Activated CD8-positive, alpha-beta memory T cell treated with anti-CD3 and anti-CD28 coated beads for 36 hours (primary cell): ENCODE data around the gene SHOX. TPM values are rescaled to one million over a fixed set of nuclear protein-coding genes. Genes with fewer than 3 reads are reported as not detected.

Experiments used
- CTCF ChIA-PET: fragments of 350-600 bp; sonication (Branson Sonifier 250); formaldehyde crosslinking; loops from one replicate; lab custom pipeline; 2021; ENCODE audit warnings: antibody characterized with exemption; lab: Charles Lee
- POLR2A ChIA-PET: fragments of 350-600 bp; sonication (Branson Sonifier 250); formaldehyde crosslinking; loops from one replicate; lab custom pipeline; 2021; ENCODE audit warnings: antibody characterized with exemption; lab: Charles Lee
- total RNA-seq, 2 experiments: library from RNA; stranded (reverse); gene quantifications; one replicate each; pipeline ENCODE4 v1.2.3, GENCODE V29; 2021

SHOX gene
- total RNA-seq, 2 experiments from 2014 or later: not detected

DNA sequence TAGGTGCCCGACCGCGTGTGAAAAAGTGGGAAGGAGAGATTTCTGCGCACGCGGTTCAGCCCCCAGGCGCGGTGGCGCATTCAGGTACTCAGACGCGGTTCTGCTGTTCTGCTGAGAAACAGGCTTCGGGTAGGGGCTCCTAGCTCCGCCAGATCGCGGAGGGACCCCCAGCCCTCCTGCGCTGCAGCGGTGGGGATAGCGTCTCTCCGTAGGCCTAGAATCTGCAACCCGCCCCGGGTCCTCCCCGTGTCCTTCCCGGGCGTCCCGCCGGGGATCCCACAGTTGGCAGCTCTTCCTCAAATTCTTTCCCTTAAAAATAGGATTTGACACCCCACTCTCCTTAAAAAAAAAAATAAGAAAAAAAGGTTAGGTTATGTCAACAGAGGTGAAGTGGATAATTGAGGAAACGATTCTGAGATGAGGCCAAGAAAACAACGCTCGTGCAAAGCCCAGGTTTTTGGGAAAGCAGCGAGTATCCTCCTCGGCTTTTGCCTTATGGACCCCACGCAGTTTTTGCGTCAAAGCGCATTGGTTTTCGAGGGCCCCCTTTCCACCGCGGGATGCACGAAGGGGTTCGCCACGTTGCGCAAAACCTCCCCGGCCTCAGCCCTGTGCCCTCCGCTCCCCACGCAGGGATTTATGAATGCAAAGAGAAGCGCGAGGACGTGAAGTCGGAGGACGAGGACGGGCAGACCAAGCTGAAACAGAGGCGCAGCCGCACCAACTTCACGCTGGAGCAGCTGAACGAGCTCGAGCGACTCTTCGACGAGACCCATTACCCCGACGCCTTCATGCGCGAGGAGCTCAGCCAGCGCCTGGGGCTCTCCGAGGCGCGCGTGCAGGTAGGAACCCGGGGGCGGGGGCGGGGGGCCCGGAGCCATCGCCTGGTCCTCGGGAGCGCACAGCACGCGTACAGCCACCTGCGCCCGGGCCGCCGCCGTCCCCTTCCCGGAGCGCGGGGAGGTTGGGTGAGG is 3.7 kb downstream of the SHOX start:
- CTCF ChIA-PET: no interaction called here
- POLR2A ChIA-PET: no interaction called here

DNA sequence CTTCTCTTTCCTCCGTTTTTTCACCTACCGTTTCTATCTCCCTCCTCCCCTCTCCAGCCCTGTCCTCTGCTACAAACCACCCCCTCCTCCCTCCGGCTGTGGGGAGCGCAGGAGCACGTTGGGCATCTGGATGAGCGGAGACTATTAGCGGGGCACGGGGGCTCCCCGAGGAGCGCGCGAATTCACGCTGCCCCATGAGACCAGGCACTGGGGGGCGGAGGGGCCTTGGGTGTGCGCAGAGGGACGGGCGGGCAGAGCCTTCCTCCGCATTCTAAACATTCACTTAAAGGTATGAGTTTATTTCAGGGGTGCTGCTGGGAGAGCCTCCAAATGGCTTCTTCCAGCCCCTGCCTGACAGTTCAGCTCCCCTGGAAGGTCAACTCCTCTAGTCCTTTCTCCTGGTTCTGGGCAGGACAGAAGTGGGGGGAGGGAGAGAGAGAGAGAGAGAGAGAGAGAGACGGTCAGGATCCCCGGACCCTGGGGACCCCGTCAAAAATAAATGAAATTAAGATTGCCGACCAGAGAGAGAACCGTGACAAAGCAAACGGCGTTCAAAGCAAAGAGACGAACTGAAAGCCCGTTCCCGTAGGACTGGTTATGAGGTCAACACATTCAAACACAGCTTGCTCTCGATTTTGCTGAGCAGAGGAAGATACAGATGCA is 5.0 kb downstream of the SHOX start:
- ChIA-PET POLR2A (no interaction called here), CTCF (no interaction called here)

DNA sequence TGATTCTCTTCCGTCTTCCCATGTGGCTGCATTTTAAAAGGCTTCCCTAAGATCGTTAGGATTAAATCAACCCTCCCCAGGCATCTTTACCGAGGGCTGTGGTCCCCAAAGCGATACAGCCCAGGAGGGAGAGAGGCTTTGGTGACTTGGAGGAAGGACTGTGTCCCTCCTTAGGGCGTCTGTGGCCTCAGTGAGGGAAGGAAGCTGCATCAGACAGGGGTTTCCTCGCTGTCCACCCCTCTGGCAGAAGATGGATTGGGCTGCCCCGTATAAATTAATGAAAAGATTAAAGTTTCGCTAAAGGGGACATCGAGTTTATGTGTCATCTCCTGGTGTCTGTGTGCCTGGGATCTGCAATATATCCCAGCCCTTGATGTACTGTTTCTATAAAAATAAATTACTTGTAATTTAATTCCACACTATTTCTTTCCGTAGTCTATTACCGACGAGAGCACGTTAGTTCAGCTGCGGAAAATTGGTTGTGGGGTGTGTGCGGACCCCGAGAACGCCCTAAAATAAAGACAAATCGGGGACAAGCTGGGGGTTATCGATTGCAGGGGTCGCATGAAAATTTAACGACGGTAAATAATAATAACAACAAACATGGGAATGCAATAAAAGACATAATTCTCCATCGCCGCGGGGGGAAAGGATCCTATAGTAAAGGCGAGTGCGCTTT is 6.5 kb downstream of the SHOX start:
- ChIA-PET CTCF (no interaction called here), POLR2A (no interaction called here)

DNA sequence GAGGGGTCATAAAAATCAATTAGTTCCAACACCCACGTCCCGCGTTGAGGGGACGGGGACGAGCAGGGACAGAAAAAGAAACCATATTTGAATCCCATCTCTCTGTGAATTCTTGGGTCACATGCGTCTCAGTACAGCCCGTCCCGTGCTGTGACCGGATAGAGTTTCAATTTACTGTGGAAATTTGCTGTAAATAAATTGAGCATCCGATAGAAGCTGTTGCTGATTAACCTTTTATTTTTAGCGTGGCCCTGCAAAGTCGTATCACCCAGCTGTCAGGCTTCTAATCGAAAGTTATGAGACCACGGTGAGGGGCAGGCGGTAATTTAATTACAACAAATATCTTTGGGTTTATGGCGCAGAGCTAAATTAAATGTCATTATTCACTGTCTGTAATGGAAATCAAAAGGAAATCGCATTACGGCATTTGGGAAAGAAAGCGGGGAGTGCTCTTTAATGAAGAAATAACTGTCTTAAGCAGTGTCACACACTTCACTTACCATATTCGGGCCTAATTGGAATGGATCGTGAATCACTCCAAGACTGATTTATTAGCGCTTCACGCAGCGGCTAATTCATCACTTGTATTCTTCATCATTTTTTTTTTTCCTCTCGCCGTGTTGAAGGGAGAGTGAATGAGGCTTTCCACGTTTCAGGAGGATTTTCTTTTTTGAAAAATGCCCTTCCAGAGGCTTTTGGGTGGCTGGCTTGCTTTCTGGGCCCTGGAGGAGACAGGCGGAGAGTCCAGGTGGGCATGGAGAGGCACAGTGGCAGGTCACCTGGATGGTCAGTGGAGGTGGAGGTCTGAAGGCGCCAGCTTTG is 7.3 kb downstream of the SHOX start:
- ChIA-PET CTCF (no interaction called here), POLR2A (no interaction called here)

DNA sequence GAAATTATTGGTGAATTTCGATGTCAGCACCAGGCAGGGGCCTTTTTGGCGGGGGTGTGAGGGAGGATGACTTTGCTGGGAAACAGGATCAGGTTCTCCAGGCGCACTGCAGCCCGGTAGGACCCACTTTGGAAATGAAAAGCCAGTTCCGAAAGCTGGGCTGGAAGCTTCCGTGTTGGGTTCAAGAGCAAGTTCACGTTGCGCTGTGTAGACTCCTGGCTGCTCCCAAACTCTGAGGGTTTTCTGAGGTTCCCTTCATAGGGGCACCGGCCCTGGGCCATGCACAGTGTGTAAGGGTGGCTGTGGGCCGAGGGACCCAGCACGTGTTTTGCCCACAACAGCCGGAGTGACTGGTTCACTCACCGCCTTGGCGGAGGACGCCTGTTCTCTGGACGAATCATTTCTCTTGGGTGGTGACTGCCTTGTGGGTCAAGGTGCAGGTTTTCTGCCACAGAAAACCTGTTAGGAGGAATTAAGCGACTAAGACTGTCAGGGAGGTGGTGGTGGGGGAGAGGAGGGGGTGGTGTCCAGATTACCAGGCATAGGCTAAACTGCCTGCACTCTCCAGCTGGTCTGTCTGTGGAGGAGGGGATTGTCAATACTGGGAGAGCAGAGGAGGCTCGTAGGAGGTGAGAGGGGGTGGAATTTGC is 8.0 kb downstream of the SHOX start:
- ChIA-PET CTCF (no interaction called here), POLR2A (no interaction called here)

DNA sequence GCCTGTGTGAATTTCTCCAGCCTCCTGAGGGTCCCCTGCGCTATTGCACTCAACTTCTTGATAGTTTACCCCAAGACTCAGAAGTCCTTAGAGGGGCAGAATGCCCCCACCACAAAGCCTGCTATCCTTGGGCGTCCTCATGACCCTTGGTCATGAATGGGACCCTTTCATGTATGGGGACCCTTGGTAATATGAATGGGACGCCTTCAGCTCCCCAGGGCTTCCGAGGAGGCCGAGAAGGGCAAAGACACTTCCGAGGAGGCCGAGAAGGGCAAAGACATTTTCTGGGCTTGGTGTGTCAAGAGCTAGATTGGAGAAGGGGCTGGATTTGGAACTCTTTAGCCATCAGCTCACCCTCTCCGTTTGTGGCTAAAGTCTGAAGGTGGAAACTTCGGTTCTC is 8.6 kb downstream of the SHOX start:
- ChIA-PET CTCF (no interaction called here), POLR2A (no interaction called here)

DNA sequence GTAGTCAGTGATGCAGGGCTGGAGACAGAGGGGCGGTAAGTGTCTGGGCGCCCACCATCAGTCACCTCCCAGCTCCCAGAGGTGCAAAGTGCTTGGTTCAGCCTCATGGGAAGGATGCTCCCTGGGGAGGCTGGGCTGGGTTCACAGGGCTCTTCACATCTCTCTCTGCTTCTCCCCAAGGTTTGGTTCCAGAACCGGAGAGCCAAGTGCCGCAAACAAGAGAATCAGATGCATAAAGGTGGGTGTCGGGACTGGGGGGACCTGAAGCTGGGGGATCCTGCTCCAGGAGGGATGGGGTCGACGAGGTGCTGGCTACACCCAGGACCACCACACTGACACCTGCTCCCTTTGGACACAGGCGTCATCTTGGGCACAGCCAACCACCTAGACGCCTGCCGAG is 10.1 kb downstream of the SHOX start:
- POLR2A ChIA-PET: no interaction called here
- CTCF ChIA-PET: no interaction called here

DNA sequence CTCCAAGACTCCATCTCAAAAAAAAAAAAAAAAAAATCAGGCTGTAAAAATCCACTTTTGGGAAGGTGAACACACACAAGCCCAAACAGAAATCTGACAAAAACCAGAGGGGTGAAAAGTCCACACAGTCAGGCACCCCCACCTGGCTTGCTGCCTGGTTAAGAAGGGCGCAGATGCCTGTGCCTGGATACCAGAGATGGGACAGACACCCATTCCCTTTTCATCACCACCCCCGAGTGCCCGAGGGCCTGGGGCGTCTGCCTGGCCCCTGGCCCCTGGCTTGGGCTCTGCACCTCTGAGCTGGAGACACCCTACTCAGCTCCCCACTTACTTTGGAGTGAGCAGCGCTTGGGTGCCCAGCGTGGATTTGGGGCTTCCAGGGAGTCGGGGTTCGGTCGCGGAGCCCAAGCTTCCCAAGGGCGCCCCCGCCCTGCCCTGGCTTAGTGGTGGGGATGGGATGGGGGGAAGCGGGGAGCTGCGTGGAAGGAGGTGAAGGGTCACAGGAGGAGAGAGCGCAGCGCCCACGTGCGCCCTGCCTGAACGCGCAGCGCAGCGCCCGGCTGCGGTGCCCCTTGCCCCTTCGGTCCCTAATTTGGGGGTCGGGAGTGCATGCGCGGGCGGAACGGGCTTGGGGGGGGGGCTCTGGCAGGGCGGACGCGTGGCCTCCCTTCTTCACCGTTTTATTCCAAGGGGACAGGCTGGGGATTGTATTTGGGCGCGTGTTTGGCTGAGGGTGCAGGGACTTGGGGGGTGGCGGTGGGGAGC is 11.3 kb downstream of the SHOX start:
- ChIA-PET CTCF (no interaction called here), POLR2A (no interaction called here)

DNA sequence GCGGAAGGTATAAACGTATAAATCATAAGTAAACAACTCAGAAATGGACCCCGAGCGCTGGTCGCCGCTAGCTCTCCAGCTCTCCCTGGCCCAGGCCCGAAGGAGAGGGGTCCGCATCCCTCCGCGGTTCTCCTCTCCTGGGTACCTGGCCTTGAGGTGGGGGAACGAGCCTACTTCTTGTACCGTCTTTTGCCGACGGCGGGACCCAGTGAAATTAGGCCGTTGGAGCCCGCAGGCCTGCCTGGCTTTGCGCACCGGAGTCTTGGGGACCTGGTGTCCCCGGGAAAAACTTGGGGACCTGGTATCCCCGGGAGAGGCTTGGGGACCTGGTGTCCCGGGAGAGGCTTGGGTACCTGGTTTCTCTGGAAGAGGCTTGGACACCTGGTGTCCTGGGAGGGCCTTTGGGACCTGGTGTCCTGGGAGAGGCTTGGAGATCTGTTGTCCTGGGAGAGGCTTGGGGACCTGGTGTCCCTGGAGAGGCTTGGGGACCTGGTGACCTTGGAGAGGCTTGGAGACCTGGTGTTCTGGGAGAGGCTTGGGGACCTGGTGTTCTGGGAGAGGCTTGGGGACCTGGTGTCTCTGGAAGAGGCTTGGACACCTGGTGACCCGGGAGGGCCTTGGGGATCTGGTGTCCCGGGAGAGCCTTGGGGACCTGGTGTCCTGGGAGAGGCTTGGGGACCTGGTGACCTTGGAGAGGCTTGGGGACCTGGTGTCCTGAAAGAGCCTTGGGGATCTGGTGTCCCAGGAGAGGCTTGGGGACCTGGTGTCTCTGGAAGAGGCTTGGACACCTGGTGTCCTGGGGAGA is 12.0 kb downstream of the SHOX start:
- ChIA-PET POLR2A (no interaction called here), CTCF (no interaction called here)

DNA sequence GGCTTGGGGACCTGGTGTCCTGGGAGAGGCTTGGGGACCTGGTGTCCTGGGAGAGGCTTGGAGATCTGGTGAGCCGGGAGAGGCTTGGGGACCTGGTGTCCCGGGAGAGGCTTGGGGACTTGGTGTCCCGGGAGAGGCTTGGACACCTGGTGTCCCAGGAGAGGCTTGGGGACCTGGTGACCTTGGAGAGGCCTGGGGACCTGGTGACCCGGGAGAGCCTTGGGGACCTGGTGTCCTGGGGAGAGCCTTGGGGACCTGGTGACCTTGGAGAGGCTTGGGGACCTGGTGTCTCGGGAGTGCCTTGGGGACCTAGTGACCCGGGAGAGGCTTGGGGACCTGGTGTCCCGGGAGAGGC is 12.6 kb downstream of the SHOX start:
- ChIA-PET POLR2A (no interaction called here), CTCF (no interaction called here)

DNA sequence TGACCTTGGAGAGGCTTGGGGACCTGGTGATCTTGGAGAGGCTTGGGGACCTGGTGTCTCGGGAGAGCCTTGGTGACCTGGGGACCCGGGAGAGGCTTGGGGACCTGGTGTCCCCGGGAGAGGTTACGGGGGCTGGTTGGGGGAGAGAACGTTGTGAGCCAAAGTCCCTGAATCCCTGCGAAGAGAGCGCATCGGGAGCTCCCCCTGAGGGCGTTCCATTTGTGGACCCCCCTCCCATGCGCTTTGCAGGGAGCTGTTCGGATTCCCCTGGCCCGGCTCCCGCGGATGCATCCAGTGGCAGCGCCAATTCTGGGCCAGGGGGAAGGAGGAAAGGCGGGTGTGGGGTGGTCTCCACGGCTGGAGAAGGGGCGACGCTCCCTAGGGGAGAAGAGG is 13.3 kb downstream of the SHOX start:
- POLR2A ChIA-PET: no interaction called here
- CTCF ChIA-PET: no interaction called here

DNA sequence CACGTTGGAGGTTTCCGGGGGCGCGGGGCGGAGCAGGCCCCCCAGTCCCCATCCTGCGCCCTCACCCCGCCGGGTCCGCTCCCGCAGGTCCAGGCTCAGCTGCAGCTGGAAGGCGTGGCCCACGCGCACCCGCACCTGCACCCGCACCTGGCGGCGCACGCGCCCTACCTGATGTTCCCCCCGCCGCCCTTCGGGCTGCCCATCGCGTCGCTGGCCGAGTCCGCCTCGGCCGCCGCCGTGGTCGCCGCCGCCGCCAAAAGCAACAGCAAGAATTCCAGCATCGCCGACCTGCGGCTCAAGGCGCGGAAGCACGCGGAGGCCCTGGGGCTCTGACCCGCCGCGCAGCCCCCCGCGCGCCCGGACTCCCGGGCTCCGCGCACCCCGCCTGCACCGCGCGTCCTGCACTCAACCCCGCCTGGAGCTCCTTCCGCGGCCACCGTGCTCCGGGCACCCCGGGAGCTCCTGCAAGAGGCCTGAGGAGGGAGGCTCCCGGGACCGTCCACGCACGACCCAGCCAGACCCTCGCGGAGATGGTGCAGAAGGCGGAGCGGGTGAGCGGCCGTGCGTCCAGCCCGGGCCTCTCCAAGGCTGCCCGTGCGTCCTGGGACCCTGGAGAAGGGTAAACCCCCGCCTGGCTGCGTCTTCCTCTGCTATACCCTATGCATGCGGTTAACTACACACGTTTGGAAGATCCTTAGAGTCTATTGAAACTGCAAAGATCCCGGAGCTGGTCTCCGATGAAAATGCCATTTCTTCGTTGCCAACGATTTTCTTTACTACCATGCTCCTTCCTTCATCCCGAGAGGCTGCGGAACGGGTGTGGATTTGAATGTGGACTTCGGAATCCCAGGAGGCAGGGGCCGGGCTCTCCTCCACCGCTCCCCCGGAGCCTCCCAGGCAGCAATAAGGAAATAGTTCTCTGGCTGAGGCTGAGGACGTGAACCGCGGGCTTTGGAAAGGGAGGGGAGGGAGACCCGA is 14.0 kb downstream of the SHOX start:
- CTCF ChIA-PET: no interaction called here
- POLR2A ChIA-PET: no interaction called here

DNA sequence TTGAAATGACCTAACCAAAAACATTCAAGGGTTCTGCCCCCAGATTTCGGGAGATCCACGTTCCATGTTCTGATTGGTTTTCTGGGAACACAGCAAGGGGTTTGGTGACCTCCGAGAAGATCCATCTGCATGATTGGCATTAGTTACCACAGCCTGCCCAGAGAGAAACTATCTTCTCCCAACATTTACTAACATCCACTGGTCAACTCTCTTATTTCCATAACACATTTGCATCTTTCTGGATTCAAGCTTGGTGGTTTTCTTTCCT is 15.6 kb downstream of the SHOX start:
- ChIA-PET POLR2A (no interaction called here), CTCF (no interaction called here)

DNA sequence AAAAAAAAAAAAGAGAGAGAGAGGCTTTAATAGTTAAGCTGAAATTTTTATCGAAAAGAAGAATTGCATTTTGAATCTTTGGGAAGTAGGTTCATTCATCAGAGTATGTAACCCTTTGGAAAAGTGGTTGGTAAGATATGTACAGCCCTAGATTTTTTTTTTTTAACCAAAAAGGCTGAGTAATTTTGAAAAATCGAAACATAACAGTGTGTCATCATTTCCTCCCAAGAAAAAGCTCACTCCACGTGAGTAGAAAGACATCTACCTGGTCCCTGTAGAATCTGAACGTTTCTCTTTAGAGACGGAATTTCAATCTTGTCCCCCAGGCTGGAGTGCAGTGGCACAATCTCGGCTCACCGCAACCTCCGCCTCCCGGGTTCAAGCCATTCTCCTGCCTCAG is 16.2 kb downstream of the SHOX start:
- POLR2A ChIA-PET: no interaction called here
- CTCF ChIA-PET: no interaction called here

DNA sequence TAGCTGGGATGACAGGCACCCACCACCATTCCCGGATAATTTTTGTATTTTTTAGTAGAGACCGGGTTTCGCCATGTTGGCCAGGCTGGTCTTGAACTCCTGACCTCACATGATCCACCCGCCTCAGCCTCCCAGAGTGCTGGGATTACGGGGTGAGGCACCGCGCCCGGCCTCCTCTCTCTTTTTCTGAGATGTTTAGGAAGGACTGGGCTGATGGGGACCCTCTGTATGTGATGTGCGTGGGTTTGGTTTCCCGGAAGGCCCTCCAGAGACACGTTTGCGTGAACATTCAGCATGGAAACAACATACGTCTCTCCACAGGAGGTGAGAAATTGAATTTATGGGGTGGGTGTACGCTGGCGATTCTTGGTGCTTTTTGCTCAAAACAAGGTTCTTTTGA is 18.6 kb downstream of the SHOX start:
- CTCF ChIA-PET: no interaction called here
- POLR2A ChIA-PET: no interaction called here

DNA sequence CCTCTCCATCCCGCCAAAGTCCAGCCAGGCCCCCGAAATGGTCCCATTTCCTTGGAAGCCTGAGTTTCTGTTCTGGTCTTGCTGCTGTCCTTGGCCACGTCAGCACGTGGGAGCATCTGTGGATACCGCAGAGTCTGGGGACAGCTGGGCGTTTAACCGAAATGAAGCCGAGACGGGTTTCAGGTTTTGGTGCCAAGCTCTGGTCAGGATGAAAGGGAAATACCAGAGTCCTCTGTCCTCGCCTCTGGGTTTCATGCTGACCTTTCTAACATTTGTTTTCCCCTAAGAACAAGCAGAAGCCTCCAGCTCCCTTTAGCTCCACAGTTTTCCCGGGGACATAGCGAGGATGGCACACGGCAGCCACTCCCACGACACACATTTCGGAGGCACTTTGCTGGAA is 19.7 kb downstream of the SHOX start:
- POLR2A ChIA-PET: no interaction called here
- CTCF ChIA-PET: no interaction called here

DNA sequence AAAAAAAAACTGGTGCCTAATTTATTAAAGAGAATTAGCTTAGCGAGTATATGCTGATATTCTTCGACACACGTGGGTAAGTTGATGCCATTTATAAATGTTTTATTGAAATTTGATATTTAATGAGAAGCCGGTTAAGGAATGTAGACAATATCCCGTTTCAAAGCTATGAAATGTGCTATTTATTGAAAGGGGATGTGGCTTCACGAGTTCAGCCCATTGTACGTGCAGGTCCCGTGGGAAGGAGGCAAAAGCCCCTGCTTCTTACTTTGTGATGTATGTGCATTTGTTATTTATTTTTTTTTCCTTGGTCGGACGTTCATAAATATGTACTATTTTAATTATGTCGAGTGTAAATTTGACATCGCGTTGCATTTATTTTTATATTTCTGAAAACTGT is 20.2 kb downstream of the SHOX start:
- ChIA-PET CTCF (no interaction called here), POLR2A (no interaction called here)
